C4-2B (cell line): ENCODE measurements around the gene HS6ST3.

Source experiments
- CTCF ChIP-seq: fragments of 450-650 bp; conservative IDR thresholded peaks from 2 replicates; pipeline ENCODE4 v1.5.1; 2017; ENCODE audit warnings: mild to moderate bottlenecking
- ZFX ChIP-seq: fragments of 450-650 bp; IDR thresholded peaks from 2 replicates; pipeline ENCODE4 v1.6.1; 2017

GRCh38 chr13:96214824-96215445, 125.0 kb downstream of the HS6ST3 start:
- TF ChIP-seq CTCF (no peak), ZFX (no peak)
